ENCODE data around the gene PGGT1B.
A peak's percentile ranks its signal among the peaks of the same experiment; 100 is the strongest.
"Not testable (repeated sequence)": the region's sequence is repeated elsewhere in the genome, so short reads cannot be mapped to it uniquely, and the experiment has no call there.

Gene PGGT1B

DNA sequence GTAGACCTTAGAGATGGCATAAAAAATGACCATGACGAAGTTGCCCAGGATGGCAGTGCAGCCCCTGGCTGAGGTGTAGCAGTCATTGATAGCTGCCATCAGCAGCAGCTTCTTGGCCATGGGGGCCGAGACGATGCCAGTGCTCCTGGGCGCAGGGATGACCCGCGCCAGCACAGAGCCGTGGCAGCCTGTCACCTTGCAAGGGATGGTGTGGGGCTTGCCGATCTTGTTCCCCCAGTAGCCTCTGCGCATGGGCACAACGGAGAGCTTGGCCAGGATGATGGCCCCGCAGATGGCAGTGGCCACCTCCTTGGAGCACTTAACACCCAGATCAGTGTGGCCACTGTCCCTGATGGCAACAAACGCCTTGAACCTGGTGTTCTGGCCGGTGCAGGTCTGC is 2.1 kb upstream of the PGGT1B start:
- no peak overlapping the region for H3K4me3 ChIP-seq (replicated peaks; ENCODE audit: low read depth, low read length)
- TF ChIP-seq, protein P1, sequence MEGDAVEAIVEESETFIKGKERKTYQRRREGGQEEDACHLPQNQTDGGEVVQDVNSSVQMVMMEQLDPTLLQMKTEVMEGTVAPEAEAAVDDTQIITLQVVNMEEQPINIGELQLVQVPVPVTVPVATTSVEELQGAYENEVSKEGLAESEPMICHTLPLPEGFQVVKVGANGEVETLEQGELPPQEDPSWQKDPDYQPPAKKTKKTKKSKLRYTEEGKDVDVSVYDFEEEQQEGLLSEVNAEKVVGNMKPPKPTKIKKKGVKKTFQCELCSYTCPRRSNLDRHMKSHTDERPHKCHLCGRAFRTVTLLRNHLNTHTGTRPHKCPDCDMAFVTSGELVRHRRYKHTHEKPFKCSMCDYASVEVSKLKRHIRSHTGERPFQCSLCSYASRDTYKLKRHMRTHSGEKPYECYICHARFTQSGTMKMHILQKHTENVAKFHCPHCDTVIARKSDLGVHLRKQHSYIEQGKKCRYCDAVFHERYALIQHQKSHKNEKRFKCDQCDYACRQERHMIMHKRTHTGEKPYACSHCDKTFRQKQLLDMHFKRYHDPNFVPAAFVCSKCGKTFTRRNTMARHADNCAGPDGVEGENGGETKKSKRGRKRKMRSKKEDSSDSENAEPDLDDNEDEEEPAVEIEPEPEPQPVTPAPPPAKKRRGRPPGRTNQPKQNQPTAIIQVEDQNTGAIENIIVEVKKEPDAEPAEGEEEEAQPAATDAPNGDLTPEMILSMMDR (IDR thresholded peaks at IDR 0.05; ENCODE audit: low read depth, low read length, missing control alignments) = no peak
- DNase-seq (ENCODE audit: extremely low read depth, low read depth) = no peak

DNA sequence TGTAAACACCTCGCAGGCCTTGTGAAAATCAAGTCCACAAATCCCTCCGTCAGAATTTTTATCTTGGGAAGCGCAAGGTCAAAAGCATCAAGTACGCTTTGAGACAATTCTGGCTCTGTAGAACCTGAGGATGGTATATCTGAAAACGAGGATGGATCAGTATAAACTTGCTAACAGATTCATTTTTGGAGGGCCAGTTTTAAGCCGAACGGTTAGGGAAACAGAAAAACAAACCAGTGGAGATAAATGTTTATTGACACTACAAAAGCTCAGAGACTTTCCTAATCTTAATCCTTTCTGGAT is 352 bp upstream of the PGGT1B start:
- no peak for DNase-seq (ENCODE audit: extremely low read depth, low read depth)
- peak overlapping the region; percentile 90 for H3K4me3 ChIP-seq (replicated peaks; ENCODE audit: low read depth, low read length)
- TF ChIP-seq, protein P1 (IDR thresholded peaks at IDR 0.05; ENCODE audit: low read depth, low read length, missing control alignments) = no peak

DNA sequence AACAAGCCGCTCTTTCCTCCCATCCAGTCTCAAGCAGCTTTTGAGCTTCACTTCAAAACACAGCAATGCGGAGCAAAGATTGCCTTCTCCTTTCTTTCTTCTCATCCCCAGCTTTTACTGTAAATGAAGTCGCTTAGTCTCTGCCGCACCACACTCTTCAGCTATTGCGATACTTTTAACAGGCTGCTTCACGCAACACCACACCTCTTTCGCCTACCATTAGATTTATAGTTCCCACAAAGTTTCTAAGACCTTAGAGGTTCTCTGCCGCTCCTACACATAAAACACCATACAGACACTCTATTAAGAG is 711 bp downstream of the PGGT1B start:
- H3K4me3 ChIP-seq (replicated peaks; ENCODE audit: low read depth, low read length) = peak overlapping the region; percentile 90
- TF ChIP-seq, protein P1 (IDR thresholded peaks at IDR 0.05; ENCODE audit: low read depth, low read length, missing control alignments) = no peak
- DNase-seq (ENCODE audit: extremely low read depth, low read depth) = no peak

DNA sequence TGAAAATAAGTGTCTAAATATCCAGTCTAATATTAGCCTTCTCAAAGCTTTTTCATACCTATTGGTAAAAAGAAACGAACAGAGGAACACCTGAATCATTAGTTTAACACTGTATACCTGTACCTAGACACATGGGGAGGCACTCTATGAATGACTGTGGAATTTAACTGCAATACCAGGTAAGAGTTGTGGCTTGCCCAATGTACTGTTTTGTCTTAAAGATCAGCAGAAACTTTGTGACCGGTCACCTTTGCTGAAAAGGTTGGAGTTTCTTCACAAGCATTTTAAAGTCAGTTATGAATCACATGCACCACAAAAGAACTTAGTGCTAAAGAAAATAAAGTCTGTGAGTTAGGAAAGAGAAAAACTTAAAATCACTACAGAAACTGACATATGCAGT is 2.4 kb downstream of the PGGT1B start:
- TF ChIP-seq, protein P1 (IDR thresholded peaks at IDR 0.05; ENCODE audit: low read depth, low read length, missing control alignments) = no peak
- no peak overlapping the region for H3K4me3 ChIP-seq (replicated peaks; ENCODE audit: low read depth, low read length)
- no peak for DNase-seq (ENCODE audit: extremely low read depth, low read depth)

DNA sequence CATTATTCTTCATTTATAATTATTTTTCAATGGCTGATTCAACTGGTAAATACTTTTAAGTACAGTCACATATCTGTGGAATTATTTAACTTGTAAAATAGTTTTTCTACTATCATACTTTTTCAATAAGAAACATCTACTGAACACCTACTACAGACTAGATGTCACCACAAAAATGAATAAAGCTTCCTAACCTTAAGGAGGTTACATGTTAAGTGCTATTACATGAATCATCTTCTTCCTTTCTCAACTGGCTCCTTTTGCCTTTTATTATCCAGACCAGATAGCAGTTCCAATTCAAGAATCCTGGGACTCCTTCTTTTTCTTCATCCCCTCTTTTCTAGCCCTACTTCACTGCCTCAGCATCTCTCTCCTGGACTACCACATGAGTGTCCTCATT is 4.7 kb downstream of the PGGT1B start:
- no peak for DNase-seq (ENCODE audit: extremely low read depth, low read depth)
- H3K4me3 ChIP-seq (replicated peaks; ENCODE audit: low read depth, low read length) = no peak overlapping the region
- TF ChIP-seq, protein P1 (IDR thresholded peaks at IDR 0.05; ENCODE audit: low read depth, low read length, missing control alignments) = no peak

DNA sequence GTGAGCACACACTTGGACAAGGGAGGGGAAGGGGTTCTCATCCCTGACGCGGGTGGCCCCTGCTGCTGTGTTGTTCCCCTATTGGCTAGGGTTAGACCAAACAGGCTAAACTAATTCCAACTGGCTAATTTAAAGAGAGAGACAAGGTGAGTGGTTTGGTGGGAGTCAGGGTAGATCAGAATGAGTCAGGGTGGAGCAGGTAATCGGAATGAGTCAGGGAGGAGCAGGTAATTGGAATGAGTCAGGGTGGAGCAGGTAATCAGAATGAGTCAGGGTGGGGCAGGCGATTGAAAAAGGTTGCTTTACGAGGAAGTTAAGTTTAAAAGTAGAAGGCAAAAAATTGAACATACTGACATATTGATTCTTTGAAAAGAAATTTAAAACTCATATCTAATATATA is 13.3 kb downstream of the PGGT1B start:
- DNase-seq (ENCODE audit: extremely low read depth, low read depth) = not testable (repeated sequence)

DNA sequence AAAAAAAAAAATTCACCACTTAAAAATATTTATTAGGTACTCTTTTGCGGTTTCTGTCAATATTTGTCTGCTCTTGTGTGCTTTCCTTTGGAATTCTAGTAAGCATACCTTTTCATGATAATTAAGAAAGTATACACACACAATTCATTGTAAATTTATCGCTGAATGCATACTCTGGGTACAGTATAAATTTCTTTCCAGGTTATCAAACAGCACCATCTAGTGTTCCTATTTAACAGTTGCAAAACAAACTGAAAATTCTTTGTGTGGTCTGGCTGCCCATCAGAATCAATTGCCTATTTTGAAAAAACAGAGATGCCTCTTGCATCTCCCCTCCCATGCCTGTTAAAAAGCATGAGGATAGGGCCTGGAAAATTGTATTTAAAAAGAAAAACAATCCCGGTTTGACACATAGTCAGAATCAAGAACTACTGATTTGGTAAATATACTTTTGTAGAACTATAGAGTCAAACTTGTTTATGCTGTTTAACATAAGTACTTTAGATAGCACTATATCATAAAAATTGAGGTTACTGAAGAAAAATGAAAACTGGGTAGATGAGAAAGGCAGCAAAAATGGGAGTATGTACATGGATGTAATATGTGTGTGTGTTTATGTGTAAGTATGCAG is 16.2 kb downstream of the PGGT1B start:
- TF ChIP-seq, protein P1 (IDR thresholded peaks at IDR 0.05; ENCODE audit: low read depth, low read length, missing control alignments) = peak; percentile 37
- H3K4me3 ChIP-seq (replicated peaks; ENCODE audit: low read depth, low read length) = no peak overlapping the region
- no peak for DNase-seq (ENCODE audit: extremely low read depth, low read depth)

More for the DNA sequence above, 13.3 kb downstream of the PGGT1B start:
- not testable (repeated sequence) for H3K4me3 ChIP-seq (replicated peaks; ENCODE audit: low read depth, low read length)

All from HFF-Myc (cell line).